Melanocyte of skin (primary cell): ENCODE measurements around the gene TMEM30B. TPM values are rescaled to one million over a fixed set of nuclear protein-coding genes. Genes with fewer than 3 reads are reported as not detected.

Experiments used
- total RNA-seq, 2 donors: library from RNA; depleted of rRNA; stranded (reverse); fragments of >200 nt; gene quantifications; 2 replicates each; pipeline ENCODE4 v1.2.3, GENCODE V29; 2012

Gene TMEM30B
- under 1 TPM in 1 of 2 donors, not detected in 1; under 0.01 TPM for total RNA-seq

GRCh38 chr14:61281186-61281947, at the start of gene TMEM30B:
Gene TMEM30B, minus strand, starts transcription at chr14:61281338. Its CDS starts 191 bp downstream, at chr14:61281147.

GRCh38 chr14:61321385-61322010, 40.4 kb upstream of the TMEM30B start, which contains the start of gene PRKCH:
Gene PRKCH, plus strand, starts transcription at chr14:61321579. Its CDS starts 523 bp downstream, at chr14:61322102.

Other genes starting within 250 kb of the TMEM30B start
- 10 to 100 TPM in 1 of 2 donors, 1 to 10 TPM in 1; 5.3 to 23.7 TPM for gene PRKCH, start 40.2 kb upstream of the TMEM30B start, total RNA-seq